Activated CD4-positive, alpha-beta T cell treated with anti-CD3 and anti-CD28 coated beads, Interleukin-10, Interleukin-2, amounts not matched to agents 100 ng/mL and 50 ng/mL, durations not matched to agents 16 hours and 8 hours (primary cell): ENCODE data around the gene DUOXA2.

ENCODE experiments used
- DNase-seq: peaks from one replicate; pipeline ENCODE4 v3.0.0-alpha.2; 2020

The DUOXA2 gene

GRCh38 chr15:45165536-45165935 lies 51.4 kb downstream of the DUOXA2 start:
- no peak for DNase-seq

- peak; percentile 94 for DNase-seq
Measured at GRCh38 chr15:45166834-45167630, 52.9 kb downstream of the DUOXA2 start.

GRCh38 chr15:45167631-45168205 lies 53.6 kb downstream of the DUOXA2 start:
- no peak for DNase-seq
